Calu3 (cell line): Measurements from ENCODE around the gene KATNIP. TPM values are rescaled to one million over a fixed set of nuclear protein-coding genes. Genes with fewer than 3 reads are reported as not detected.

ENCODE experiments used
- BruUV-seq: library from RNA; stranded (reverse); fragments of 400-500 nt; replicated peaks from 2 replicates; lab custom pipeline; 2021; lab: Mats Ljungman, UMichigan
- CTCF ChIA-PET: fragments of 300-600 bp; sonication (Branson Sonifier 250); formaldehyde crosslinking; loops from one replicate; lab custom pipeline; 2022; ENCODE audit warnings: antibody characterized with exemption; lab: Charles Lee
- DNase-seq: peaks from one replicate; pipeline ENCODE4 v3.0.0; 2022
- H3K27ac Mint-ChIP-seq: one replicate; pipeline ENCODE4 v1.8.0; 2022; ENCODE audit warnings: mixed read lengths; ENCODE audit not compliant: unreplicated experiment
- H3K27me3 Mint-ChIP-seq: one replicate; pipeline ENCODE4 v1.8.0; 2022; ENCODE audit warnings: mixed read lengths; ENCODE audit not compliant: unreplicated experiment
- H3K36me3 Mint-ChIP-seq: one replicate; pipeline ENCODE4 v1.8.0; 2022; ENCODE audit warnings: mild to moderate bottlenecking, moderate library complexity, mixed read lengths; ENCODE audit not compliant: insufficient read depth, unreplicated experiment
- H3K4me1 Mint-ChIP-seq: one replicate; pipeline ENCODE4 v1.8.0; 2022; ENCODE audit warnings: mild to moderate bottlenecking, low read depth, mixed read lengths; ENCODE audit not compliant: unreplicated experiment
- H3K4me3 Mint-ChIP-seq: one replicate; pipeline ENCODE4 v1.8.0; 2022; ENCODE audit warnings: mild to moderate bottlenecking, low read depth, moderate library complexity, mixed read lengths; ENCODE audit not compliant: unreplicated experiment
- H3K9me3 Mint-ChIP-seq: one replicate; pipeline ENCODE4 v1.8.0; 2022; ENCODE audit warnings: low read depth, mixed read lengths; ENCODE audit not compliant: unreplicated experiment
- CTCF ChIP-seq: fragments of 200-600 bp; IDR thresholded peaks from one replicate; pipeline ENCODE4 v1.8.0; 2022; ENCODE audit warnings: antibody characterized with exemption; ENCODE audit not compliant: unreplicated experiment
- intact Hi-C: fragments of 100-400 bp; cut with micrococcal nuclease; formaldehyde crosslinking; loops from one replicate; pipeline ENCODE4 v1.10.0; 2022; ENCODE audit not compliant: unreplicated experiment
- total RNA-seq: library from RNA; stranded (reverse); gene quantifications from 2 replicates; pipeline ENCODE4 v1.2.3, GENCODE V29; 2022

The KATNIP gene
- total RNA-seq, 1 experiment from 2014 or later, result 37.8 TPM

DNA sequence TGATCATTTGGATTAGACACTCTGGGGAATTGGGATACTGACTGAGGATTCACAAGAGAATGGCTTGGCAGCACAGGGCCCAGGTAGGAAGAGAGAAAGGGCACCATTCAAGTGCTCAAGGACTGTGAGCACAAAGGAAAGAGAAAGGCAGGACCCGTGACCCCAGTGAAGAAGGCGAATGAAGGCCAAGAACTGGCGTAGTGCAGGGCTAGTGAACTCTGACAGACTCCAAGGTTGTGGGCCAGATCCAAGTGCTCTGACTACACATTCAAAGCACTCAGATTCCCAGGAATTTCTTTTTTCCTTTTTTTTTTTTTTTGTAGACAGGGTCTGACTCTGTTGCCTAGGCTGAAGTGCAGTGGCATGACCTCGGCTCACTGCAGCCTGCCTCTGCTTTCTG, 5.3 kb upstream of the KATNIP start:
- Mint-ChIP-seq H3K27me3 (no peaks in the 10 kb centered on the region), H3K9me3 (no peaks in the 10 kb centered on the region), H3K36me3 (peaks cover 52% of the 10 kb centered on the region), H3K27ac (no peak overlapping the region), H3K4me1 (peaks cover 24% of the 10 kb centered on the region), H3K4me3 (no peak overlapping the region)
- TF ChIP-seq CTCF, result no peak
- BruUV-seq, result no TSS peak
- CTCF ChIA-PET, result interaction anchor here (0.5 kb wide), 1 partner anchor 985 kb away, joined by 3 read pairs; no protein-coding TSS in a partner anchor
- intact Hi-C loops, result no loop called here
- no peak for DNase-seq

DNA sequence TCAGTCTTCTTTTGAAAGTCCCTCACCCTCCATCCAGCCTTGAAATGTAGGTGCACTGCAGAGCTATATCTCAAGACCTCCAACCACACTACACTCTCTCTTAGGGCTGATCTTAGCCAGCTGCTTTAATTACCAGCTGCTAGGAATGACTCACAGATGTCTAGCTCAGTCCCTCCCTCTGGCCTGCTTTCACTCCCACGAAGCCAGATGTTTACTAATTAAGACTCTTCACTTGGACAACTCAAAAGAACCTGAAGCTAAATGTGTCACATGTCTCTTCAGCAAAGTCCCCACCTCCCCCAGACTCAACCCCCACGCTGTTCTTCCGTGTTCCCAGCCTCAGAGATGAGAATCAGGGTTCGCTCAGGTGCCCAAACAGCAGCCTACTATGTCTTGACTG, 2.8 kb upstream of the KATNIP start:
- no peaks in the 10 kb centered on the region for H3K27me3 Mint-ChIP-seq
- H3K27ac Mint-ChIP-seq, result peak overlapping the region; percentile 32
- no peak for TF ChIP-seq CTCF
- BruUV-seq, result no TSS peak
- intact Hi-C loops, result no loop called here
- no peak for DNase-seq
- no peak overlapping the region for H3K4me3 Mint-ChIP-seq
- peaks cover 35% of the 10 kb centered on the region for H3K4me1 Mint-ChIP-seq
- CTCF ChIA-PET, result no interaction called here
- H3K36me3 Mint-ChIP-seq, result peaks cover 48% of the 10 kb centered on the region
- H3K9me3 Mint-ChIP-seq, result no peaks in the 10 kb centered on the region

GRCh38 chr16:27547851-27548250, 2.1 kb upstream of the KATNIP start:
- BruUV-seq, result no TSS peak
- Mint-ChIP-seq H3K4me3 (peak overlapping the region; percentile 95), H3K4me1 (peaks cover 35% of the 10 kb centered on the region), H3K9me3 (no peaks in the 10 kb centered on the region), H3K27me3 (no peaks in the 10 kb centered on the region), H3K27ac (peak overlapping the region; percentile 98), H3K36me3 (peaks cover 48% of the 10 kb centered on the region)
- intact Hi-C loops, result no loop called here
- no peak for TF ChIP-seq CTCF
- CTCF ChIA-PET, result no interaction called here
- DNase-seq, result no peak

DNA sequence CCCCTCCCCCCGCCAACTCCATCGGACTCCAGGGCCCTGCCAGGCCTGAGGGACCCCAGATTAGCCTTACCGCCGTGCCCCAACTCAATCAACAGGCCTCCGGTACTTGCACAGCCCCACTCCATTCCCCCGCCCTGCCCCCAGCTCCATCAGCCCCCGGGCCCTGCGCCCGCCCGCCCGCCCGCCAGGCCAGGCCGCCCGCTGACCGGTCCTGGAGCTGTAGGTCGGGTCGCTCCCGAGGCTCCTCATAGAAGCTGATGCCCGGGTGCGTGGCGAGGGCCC, 539 bp upstream of the KATNIP start:
- Mint-ChIP-seq H3K27me3 (no peaks in the 10 kb centered on the region), H3K27ac (peak overlapping the region; percentile 98), H3K36me3 (peaks cover 43% of the 10 kb centered on the region), H3K4me3 (peak overlapping the region; percentile 95), H3K9me3 (no peaks in the 10 kb centered on the region), H3K4me1 (peaks cover 35% of the 10 kb centered on the region)
- intact Hi-C loops, result no loop called here
- BruUV-seq, result no TSS peak
- no peak for TF ChIP-seq CTCF
- no peak for DNase-seq
- CTCF ChIA-PET, result interaction anchor here (0.6 to 1.7 kb wide), 7 partner anchors 40 to 521 kb away, joined by 3 to 13 read pairs (median 5); partner anchors contain the start of gene KDM8
